CD4-positive, alpha-beta T cell treated with Interleukin-15 for 4 hours (primary cell): ENCODE measurements around the gene PGA3.
"Not testable (repeated sequence)": the region's sequence is repeated elsewhere in the genome, so short reads cannot be mapped to it uniquely, and the experiment has no call there.

Experiments
- DNase-seq: peaks from one replicate; pipeline ENCODE4 v3.0.0-alpha.2; 2020; ENCODE audit warnings: low spot score

The PGA3 gene

GRCh38 chr11:61171907-61172306 lies 31.4 kb upstream of the PGA3 start:
- no peak for DNase-seq

GRCh38 chr11:61172356-61172755 lies 31.0 kb upstream of the PGA3 start:
- no peak for DNase-seq

- no peak for DNase-seq
Measured at GRCh38 chr11:61172888-61173287, 30.4 kb upstream of the PGA3 start.

GRCh38 chr11:61173456-61173855 lies 29.9 kb upstream of the PGA3 start:
- DNase-seq: no peak

GRCh38 chr11:61174273-61174672 lies 29.0 kb upstream of the PGA3 start:
- no peak for DNase-seq

- DNase-seq: no peak
Measured at GRCh38 chr11:61174949-61175348, 28.4 kb upstream of the PGA3 start.

GRCh38 chr11:61176446-61176845 lies 26.9 kb upstream of the PGA3 start:
- DNase-seq: no peak

- not testable (repeated sequence) for DNase-seq
Measured at GRCh38 chr11:61180205-61180604, 23.1 kb upstream of the PGA3 start.

- no peak for DNase-seq
Measured at GRCh38 chr11:61181489-61181888, 21.8 kb upstream of the PGA3 start.

- DNase-seq: no peak
Measured at GRCh38 chr11:61183645-61184044, 19.7 kb upstream of the PGA3 start.

- no peak for DNase-seq
Measured at GRCh38 chr11:61186504-61186903, 16.8 kb upstream of the PGA3 start.

GRCh38 chr11:61187505-61188130 lies 15.7 kb upstream of the PGA3 start:
- DNase-seq: peak; percentile 81

- no peak for DNase-seq
Measured at GRCh38 chr11:61189933-61190332, 13.4 kb upstream of the PGA3 start.

- DNase-seq: no peak
Measured at GRCh38 chr11:61193596-61193995, 9.7 kb upstream of the PGA3 start.

- no peak for DNase-seq
Measured at GRCh38 chr11:61194169-61194671, 9.1 kb upstream of the PGA3 start.

- no peak for DNase-seq
Measured at GRCh38 chr11:61194981-61195695, 8.2 kb upstream of the PGA3 start.

GRCh38 chr11:61195719-61196118 lies 7.6 kb upstream of the PGA3 start:
- no peak for DNase-seq

- no peak for DNase-seq
Measured at GRCh38 chr11:61198361-61198760, 5.0 kb upstream of the PGA3 start.

- no peak for DNase-seq
Measured at GRCh38 chr11:61198948-61199523, 4.3 kb upstream of the PGA3 start.

- DNase-seq: no peak
Measured at GRCh38 chr11:61201476-61201875, 1.8 kb upstream of the PGA3 start.

GRCh38 chr11:61203873-61204272 lies 558 bp downstream of the PGA3 start:
- DNase-seq: not testable (repeated sequence)

- not testable (repeated sequence) for DNase-seq
Measured at GRCh38 chr11:61204502-61205059, 1.3 kb downstream of the PGA3 start.
